Measurements from ENCODE around the gene UBL7.

Gene UBL7

DNA sequence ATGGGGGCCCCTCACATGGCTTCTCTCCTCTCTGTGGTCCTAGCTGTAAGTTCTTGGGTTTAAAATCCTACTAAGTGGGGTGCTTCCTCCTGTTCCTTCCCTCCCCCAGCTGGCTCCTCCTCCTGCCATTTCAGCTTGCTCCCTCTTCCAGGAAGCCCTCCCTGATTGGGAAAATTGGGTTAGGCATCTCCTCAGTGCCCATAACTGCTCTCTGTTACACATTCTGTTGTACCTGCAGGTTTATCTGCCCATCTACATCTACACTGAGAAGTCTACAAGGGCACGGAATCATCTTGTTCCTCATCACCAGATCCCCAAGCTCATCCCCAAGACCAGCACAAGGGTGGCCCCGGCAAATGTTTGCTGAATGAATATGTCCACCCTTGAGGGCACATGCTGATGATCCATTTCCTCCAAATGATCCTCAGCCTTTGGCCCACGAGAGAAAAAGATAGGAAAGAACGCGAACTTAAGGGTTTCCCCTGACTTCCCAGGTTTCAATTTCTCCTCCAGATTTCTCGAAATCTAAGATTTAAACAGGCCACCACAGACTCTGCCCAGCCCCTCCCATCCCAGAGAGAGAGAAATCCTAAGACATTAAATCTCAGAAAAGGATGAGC, 31.1 kb downstream of the UBL7 start:
- no peaks in the 10 kb centered on the region for H3K36me3 ChIP-seq
- H3K9me3 ChIP-seq: no peaks in the 10 kb centered on the region
- TF ChIP-seq, protein P1, sequence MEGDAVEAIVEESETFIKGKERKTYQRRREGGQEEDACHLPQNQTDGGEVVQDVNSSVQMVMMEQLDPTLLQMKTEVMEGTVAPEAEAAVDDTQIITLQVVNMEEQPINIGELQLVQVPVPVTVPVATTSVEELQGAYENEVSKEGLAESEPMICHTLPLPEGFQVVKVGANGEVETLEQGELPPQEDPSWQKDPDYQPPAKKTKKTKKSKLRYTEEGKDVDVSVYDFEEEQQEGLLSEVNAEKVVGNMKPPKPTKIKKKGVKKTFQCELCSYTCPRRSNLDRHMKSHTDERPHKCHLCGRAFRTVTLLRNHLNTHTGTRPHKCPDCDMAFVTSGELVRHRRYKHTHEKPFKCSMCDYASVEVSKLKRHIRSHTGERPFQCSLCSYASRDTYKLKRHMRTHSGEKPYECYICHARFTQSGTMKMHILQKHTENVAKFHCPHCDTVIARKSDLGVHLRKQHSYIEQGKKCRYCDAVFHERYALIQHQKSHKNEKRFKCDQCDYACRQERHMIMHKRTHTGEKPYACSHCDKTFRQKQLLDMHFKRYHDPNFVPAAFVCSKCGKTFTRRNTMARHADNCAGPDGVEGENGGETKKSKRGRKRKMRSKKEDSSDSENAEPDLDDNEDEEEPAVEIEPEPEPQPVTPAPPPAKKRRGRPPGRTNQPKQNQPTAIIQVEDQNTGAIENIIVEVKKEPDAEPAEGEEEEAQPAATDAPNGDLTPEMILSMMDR (IDR thresholded peaks at IDR 0.05): no peak
- no peak overlapping the region for H3K27ac ChIP-seq
- peaks cover 24 to 35% of the 10 kb centered on the region in 2 experiments for H3K4me1 ChIP-seq (ENCODE audit: control insufficient read depth in 1 of 2, insufficient read depth in 1 of 2, low read depth in 1 of 2, low read length in 1 of 2)
- H3K27me3 ChIP-seq: peaks cover 62% of the 10 kb centered on the region
- no peak overlapping the region for H3K4me3 ChIP-seq (ENCODE audit: low read depth in 1 of 2, low read length in 1 of 2)

DNA sequence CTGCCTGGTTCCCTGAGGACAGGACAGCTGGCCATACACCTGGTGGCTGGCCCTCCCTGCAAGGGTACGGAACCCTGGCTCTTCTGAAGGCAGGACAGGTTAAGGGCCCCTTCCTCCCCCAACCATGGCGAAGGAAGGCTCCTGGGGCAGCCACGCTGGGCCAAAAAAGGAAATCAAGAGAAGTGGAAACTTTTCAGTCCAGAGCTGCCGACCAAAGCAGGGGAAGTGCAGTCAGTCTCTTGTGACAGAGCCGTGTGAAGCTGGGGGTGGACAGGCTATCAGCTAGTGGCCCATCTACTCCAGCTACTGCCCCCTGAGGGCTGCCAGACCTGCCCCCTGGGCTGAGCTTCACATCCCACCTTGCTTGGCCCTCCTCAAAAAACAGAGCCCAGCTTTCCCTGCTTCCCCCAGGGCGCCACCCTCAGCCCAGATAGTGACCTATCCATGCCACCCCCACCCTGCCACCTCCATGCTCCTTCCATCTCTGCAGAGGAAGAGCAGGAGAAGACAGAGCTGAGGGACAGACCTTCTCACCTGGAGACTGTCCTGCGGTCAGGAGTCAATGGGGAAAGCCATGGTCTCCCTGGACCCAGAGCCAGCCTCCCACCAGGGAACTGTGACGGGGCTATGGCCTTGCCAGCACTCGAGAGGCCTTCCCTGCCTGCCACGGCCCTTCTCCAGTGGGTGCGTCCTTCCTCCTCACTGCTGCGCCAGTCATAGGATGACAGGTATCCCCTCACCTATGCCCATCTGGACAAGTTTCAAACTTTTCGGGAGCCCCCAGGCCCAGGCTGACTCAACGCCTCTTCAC, 31.8 kb downstream of the UBL7 start:
- TF ChIP-seq, protein P1 (IDR thresholded peaks at IDR 0.05): no peak
- Histone ChIP-seq H3K9me3 (no peaks in the 10 kb centered on the region), H3K4me1 (ENCODE audit: control insufficient read depth in 1 of 2, insufficient read depth in 1 of 2, low read depth in 1 of 2, low read length in 1 of 2) (peaks cover 22 to 29% of the 10 kb centered on the region in 2 experiments), H3K36me3 (no peaks in the 10 kb centered on the region), H3K27ac (no peak overlapping the region), H3K4me3 (ENCODE audit: low read depth in 1 of 2, low read length in 1 of 2) (no peak overlapping the region), H3K27me3 (peaks cover 55% of the 10 kb centered on the region)

DNA sequence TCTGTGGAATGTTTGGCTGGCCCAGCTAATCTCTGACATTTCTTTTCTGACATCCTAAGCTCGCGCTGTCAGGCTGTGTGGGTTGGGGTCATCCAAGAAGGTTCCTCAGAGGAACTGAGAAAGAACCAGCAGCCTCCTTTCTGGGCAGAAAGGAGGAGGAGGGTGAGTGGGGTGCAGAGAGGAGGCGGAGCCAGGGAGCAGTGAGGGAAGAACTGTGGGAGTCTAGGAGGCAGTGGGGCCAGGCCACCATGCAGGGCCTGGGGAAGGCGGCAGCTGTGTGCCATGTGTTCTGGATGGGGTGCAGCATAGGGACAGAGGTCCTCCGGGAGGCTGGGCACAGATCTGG, 32.5 kb downstream of the UBL7 start:
- H3K27ac ChIP-seq: no peak overlapping the region

DNA sequence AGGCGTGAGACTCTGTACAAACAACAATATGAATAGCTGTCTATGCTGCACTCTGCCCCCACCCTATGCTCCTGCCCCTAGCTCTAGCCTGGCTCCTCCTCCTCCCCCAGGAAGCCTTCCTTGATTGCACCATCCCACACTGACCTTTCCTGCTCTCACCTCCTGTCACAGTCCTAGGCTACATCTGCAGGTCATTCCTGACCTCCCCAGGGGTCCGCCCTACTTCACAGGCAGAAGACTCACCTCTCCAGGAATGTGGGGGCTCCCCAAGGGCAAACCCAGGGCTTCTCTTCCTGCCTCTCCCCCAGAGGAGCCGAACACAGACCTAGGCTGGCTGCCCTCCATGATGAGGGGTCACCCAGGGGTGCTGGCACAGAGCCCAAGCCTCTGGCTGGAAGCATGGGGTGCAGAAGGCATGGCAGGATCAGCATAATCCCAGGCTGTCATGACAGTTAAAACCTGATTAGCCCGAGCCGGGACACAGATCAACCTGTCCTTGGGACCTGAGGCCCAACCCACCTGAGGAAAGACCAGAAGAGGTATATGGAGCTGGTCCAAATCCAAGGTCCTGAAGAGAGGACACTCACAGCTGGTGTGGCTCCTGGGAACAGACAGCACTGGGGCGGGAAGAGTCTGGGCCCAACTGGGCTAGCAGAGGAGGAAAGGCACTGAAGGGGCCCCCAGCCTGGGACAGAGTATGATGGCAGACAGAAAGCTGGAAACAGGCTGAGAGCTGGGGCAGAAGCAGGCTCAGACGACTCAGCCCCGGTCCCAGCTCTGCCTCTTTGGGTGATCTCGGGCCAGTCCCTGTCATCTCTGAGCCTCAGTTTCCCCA, 33.1 kb downstream of the UBL7 start:
- no peak overlapping the region for H3K27ac ChIP-seq
- peaks cover 10 to 23% of the 10 kb centered on the region in 2 experiments for H3K4me1 ChIP-seq (ENCODE audit: control insufficient read depth in 1 of 2, insufficient read depth in 1 of 2, low read depth in 1 of 2, low read length in 1 of 2)
- no peak overlapping the region for H3K4me3 ChIP-seq (ENCODE audit: low read depth in 1 of 2, low read length in 1 of 2)
- no peaks in the 10 kb centered on the region for H3K9me3 ChIP-seq
- H3K36me3 ChIP-seq: no peaks in the 10 kb centered on the region
- H3K27me3 ChIP-seq: peaks cover 41% of the 10 kb centered on the region
- TF ChIP-seq, protein P1 (IDR thresholded peaks at IDR 0.05): no peak

More for the DNA sequence above, 32.5 kb downstream of the UBL7 start:
- Histone ChIP-seq H3K4me1 (ENCODE audit: control insufficient read depth in 1 of 2, insufficient read depth in 1 of 2, low read depth in 1 of 2, low read length in 1 of 2) (peaks cover 14 to 25% of the 10 kb centered on the region in 2 experiments), H3K27me3 (peaks cover 47% of the 10 kb centered on the region), H3K36me3 (no peaks in the 10 kb centered on the region), H3K4me3 (ENCODE audit: low read depth in 1 of 2, low read length in 1 of 2) (no peak overlapping the region), H3K9me3 (no peaks in the 10 kb centered on the region)
- TF ChIP-seq, protein P1 (IDR thresholded peaks at IDR 0.05): no peak

DNA sequence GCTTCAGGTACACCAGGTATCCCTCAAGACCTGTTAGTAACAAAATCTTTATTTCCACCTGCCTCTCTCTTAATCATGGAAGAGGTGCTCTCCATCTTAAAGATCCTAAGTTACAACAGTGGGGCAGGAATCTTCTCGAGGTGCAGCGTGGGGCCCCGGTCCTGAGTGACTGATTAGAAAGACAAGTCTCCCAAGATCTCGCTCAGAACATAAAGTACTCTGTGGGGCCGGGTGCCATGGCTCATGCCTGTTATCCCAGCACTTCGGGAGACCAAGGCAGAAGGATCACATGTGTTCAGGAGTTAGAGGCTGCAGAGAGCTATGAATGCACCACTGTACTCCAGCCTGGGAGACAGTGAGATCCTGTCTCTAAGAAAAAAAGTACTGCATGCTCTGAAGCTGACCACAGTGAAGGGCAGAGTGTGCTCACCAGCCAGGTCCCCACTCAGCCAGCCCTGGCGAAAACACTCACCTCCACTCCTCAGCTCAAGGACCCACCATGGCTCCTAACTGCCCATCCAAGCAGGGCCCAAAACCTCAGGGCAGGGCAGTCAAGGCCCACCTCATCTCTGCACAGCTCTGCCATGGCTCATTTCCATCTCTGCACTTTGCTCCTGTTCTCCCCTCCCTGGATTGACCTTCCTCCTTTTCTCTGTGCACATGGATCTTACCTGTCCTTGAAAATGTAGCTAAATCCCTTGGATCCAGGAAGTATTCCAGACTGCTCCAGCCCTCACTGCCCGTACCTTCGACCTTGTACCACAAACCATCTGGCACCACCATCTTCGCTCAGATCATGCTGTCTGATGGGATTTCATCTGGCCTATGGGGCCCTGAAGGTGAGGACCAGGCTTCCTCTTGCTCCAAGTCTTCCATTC, 34.3 kb downstream of the UBL7 start:
- Histone ChIP-seq H3K36me3 (no peaks in the 10 kb centered on the region), H3K27me3 (peaks cover 30% of the 10 kb centered on the region), H3K27ac (no peak overlapping the region), H3K4me3 (ENCODE audit: low read depth in 1 of 2, low read length in 1 of 2) (no peak overlapping the region), H3K4me1 (ENCODE audit: control insufficient read depth in 1 of 2, insufficient read depth in 1 of 2, low read depth in 1 of 2, low read length in 1 of 2) (peaks cover 14 to 27% of the 10 kb centered on the region in 2 experiments), H3K9me3 (no peaks in the 10 kb centered on the region)
- TF ChIP-seq, protein P1 (IDR thresholded peaks at IDR 0.05): no peak
